Activated naive CD8-positive, alpha-beta T cell (primary cell): ENCODE measurements around the gene AGAP2.
"Not testable (repeated sequence)": the region's sequence is repeated elsewhere in the genome, so short reads cannot be mapped to it uniquely, and the experiment has no call there.

Experiments
- H3K27ac Mint-ChIP-seq: one replicate; pipeline ENCODE4 v1.8.0; 2021; ENCODE audit warnings: mixed read lengths
- H3K27me3 Mint-ChIP-seq: one replicate; pipeline ENCODE4 v1.8.0; 2021; ENCODE audit warnings: mixed read lengths
- H3K36me3 Mint-ChIP-seq: one replicate; pipeline ENCODE4 v1.8.0; 2021; ENCODE audit warnings: mixed read lengths
- H3K4me1 Mint-ChIP-seq: one replicate; pipeline ENCODE4 v1.8.0; 2021; ENCODE audit warnings: low read depth, mixed read lengths
- H3K4me3 Mint-ChIP-seq: one replicate; pipeline ENCODE4 v1.8.0; 2021; ENCODE audit warnings: mild to moderate bottlenecking, mixed read lengths
- H3K9me3 Mint-ChIP-seq: one replicate; pipeline ENCODE4 v1.8.0; 2021; ENCODE audit warnings: low read depth, mixed read lengths

The AGAP2 gene

DNA sequence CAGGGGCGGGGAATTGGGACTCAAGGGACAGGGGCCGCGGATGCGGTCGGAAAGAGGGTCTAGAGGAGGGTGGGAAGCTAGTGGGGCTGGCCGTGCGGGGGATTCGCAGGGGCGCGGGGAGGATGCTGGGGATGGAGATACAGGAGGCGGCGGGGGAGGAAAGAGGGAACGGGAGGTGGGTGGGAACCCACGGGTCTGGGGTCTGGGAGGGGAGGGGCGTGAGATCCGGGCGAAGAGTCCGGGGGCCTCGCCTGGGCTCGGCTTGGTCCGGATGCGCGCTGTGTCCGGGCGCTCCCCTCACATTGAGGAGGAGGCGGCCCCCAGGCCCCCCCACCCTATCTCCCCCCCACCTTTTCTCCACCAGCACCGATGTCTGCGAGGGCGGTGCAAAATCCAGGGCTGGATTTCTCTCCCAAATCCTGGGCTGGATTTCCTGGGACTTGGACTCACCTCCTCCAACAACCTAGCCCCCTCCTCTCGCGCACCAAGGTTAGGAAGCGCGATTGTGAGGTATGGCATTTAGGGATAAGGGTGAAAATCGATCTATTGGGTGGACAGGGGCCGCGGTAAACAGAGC, at the start of gene AGAP2:
Gene AGAP2 (minus strand): TSS at position 82 of the 577 bp plus-strand sequence. CDS start 496 bp downstream, outside the sequence.
- Mint-ChIP-seq H3K27ac (peak within 1 kb of the TSS; percentile 69), H3K27me3 (no peaks in the 10 kb centered on the region), H3K4me1 (peaks cover 48% of the 10 kb centered on the region), H3K4me3 (peak within 1 kb of the TSS; percentile 79), H3K9me3 (no peaks in the 10 kb centered on the region), H3K36me3 (peaks cover 5% of the 10 kb centered on the region)

DNA sequence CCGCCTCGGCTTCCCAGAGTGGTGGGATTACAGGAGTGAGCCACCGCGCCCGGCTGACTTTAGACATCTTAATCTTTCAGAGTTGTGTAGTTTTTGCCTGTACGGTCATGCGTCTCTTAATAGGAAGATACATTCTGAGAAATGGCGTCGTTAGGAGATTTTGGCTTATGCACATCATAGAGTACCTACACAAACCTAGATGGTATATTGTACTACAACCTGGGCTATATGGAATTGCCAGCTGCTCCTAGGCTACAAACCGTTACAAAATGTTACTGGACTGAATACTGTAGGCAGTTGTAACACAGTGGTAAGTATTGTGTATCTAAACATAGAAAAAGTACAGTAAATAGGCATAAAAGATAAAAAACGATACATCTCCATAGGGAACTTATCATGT, 45.3 kb upstream of the AGAP2 start:
- peak overlapping the region; percentile 72 for H3K27ac Mint-ChIP-seq
- peaks cover 2% of the 10 kb centered on the region for H3K36me3 Mint-ChIP-seq
- H3K4me3 Mint-ChIP-seq = peak overlapping the region; percentile 80
- no peaks in the 10 kb centered on the region for H3K27me3 Mint-ChIP-seq
- H3K9me3 Mint-ChIP-seq = no peaks in the 10 kb centered on the region
- H3K4me1 Mint-ChIP-seq = peaks cover 40% of the 10 kb centered on the region

- Mint-ChIP-seq H3K4me3 (peak overlapping the region; percentile 99), H3K36me3 (peaks cover 2% of the 10 kb centered on the region), H3K4me1 (peaks cover 38% of the 10 kb centered on the region), H3K27ac (peak overlapping the region; percentile 99), H3K27me3 (no peaks in the 10 kb centered on the region), H3K9me3 (no peaks in the 10 kb centered on the region)
Measured at GRCh38 chr12:57783466-57783801, 44.9 kb upstream of the AGAP2 start.

DNA sequence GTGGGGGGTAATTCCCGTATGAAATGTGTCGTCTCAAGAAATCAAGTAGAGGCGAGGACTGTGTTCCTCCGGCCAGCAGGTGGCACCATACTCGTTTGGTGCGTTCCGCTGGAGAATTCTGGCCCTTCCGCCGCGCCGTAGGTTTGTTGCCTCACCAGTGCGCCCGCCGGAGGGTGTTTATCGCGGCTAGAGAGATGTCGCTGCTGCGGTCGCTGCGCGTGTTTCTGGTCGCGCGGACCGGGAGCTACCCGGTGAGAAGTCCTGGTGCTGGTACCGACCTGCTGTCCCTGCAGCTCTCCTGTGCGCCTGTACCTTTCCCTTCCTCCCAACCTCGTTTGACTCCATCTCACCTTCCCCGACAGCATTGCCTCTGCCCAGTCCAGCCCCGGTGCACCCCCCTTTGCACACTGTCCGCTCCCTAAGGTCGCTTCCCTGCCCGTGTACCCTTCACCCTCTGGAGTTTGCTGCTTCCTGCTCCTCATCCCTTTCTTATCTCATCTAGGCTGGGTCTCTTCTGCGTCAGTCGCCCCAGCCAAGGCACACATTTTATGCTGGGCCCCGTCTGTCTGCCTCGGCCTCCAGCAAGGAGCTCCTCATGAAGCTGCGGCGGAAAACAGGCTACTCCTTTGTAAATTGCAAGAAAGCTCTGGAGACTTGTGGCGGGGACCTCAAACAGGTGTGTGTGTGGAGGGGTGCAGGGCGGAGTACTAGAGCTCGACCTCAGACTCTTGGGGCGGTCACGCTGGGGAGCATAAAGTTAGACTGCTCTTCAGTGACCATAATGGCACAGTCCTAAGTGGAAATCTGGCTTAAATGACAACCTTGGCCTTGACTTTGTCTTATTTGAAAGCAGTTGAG, 44.3 kb upstream of the AGAP2 start, which contains the start of gene TSFM:
Gene TSFM (plus strand): TSS at position 180 of the 858 bp plus-strand sequence. CDS start 15 bp downstream, at position 195.
- H3K36me3 Mint-ChIP-seq = peaks cover 4% of the 10 kb centered on the region
- H3K4me1 Mint-ChIP-seq = peaks cover 38% of the 10 kb centered on the region
- H3K9me3 Mint-ChIP-seq = no peaks in the 10 kb centered on the region
- no peaks in the 10 kb centered on the region for H3K27me3 Mint-ChIP-seq
- H3K4me3 Mint-ChIP-seq = peak within 1 kb of the TSS; percentile 99
- peak within 1 kb of the TSS; percentile 99 for H3K27ac Mint-ChIP-seq

- H3K4me1 Mint-ChIP-seq = peaks cover 38% of the 10 kb centered on the region
- H3K9me3 Mint-ChIP-seq = no peaks in the 10 kb centered on the region
- H3K4me3 Mint-ChIP-seq = peak overlapping the region; percentile 99
- no peaks in the 10 kb centered on the region for H3K27me3 Mint-ChIP-seq
- peaks cover 4% of the 10 kb centered on the region for H3K36me3 Mint-ChIP-seq
- H3K27ac Mint-ChIP-seq = peak overlapping the region; percentile 99
Measured at GRCh38 chr12:57782243-57782607, 43.7 kb upstream of the AGAP2 start.

- Mint-ChIP-seq H3K4me3 (peak overlapping the region; percentile 99), H3K36me3 (peaks cover 4% of the 10 kb centered on the region), H3K27ac (peak overlapping the region; percentile 99), H3K9me3 (no peaks in the 10 kb centered on the region), H3K4me1 (peaks cover 38% of the 10 kb centered on the region), H3K27me3 (no peaks in the 10 kb centered on the region)
Measured at GRCh38 chr12:57781801-57782200, 43.3 kb upstream of the AGAP2 start.

DNA sequence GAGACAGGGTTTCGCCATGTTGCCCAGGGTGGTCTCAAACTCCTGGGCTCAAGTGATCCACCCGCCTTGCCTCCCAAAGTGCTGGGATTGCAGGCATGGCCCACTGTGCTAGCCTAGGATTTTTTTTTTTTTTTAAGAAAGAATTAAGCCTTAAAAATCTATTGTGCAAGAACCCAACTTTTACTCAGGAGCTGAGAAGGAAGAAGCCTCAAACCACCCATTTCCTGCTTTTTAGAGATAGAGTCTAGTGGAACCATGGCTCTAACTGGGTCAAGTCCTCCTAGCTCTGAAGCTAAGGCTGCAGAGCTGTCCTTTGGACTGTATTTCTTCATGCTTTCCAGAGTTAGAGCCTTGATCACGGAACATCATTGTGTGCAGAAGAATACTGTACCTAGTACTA, 42.7 kb upstream of the AGAP2 start:
- H3K36me3 Mint-ChIP-seq = peaks cover 4% of the 10 kb centered on the region
- H3K27me3 Mint-ChIP-seq = no peaks in the 10 kb centered on the region
- H3K4me3 Mint-ChIP-seq = no peak overlapping the region
- H3K9me3 Mint-ChIP-seq = no peaks in the 10 kb centered on the region
- H3K27ac Mint-ChIP-seq = peak overlapping the region; percentile 99
- peaks cover 38% of the 10 kb centered on the region for H3K4me1 Mint-ChIP-seq

- H3K4me1 Mint-ChIP-seq = peaks cover 37% of the 10 kb centered on the region
- no peaks in the 10 kb centered on the region for H3K27me3 Mint-ChIP-seq
- peak overlapping the region; percentile 64 for H3K27ac Mint-ChIP-seq
- H3K36me3 Mint-ChIP-seq = peaks cover 4% of the 10 kb centered on the region
- no peaks in the 10 kb centered on the region for H3K9me3 Mint-ChIP-seq
- H3K4me3 Mint-ChIP-seq = no peak overlapping the region
Measured at GRCh38 chr12:57780284-57780897, 41.8 kb upstream of the AGAP2 start.

DNA sequence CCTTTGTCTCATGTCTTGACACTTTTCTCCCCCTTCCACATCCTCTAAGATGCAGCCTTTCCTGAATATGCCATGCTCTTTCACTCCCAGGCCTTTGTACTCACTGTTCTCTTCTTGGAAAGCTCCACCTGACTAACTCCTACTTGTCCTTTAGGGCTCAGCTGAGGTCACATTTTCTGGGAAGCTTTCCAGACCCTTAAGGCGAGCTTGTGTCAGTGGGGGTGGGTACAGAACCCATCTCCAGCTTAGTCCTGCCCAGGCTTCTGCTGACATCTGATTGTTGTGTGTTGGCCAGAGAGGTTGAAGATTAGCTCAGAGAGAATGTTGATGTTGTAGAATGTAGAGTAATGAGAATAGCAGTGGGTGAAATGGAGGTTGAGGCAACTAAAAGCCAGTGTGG, 41.2 kb upstream of the AGAP2 start:
- no peaks in the 10 kb centered on the region for H3K9me3 Mint-ChIP-seq
- no peak overlapping the region for H3K4me3 Mint-ChIP-seq
- no peak overlapping the region for H3K27ac Mint-ChIP-seq
- no peaks in the 10 kb centered on the region for H3K27me3 Mint-ChIP-seq
- H3K36me3 Mint-ChIP-seq = peaks cover 4% of the 10 kb centered on the region
- peaks cover 37% of the 10 kb centered on the region for H3K4me1 Mint-ChIP-seq

DNA sequence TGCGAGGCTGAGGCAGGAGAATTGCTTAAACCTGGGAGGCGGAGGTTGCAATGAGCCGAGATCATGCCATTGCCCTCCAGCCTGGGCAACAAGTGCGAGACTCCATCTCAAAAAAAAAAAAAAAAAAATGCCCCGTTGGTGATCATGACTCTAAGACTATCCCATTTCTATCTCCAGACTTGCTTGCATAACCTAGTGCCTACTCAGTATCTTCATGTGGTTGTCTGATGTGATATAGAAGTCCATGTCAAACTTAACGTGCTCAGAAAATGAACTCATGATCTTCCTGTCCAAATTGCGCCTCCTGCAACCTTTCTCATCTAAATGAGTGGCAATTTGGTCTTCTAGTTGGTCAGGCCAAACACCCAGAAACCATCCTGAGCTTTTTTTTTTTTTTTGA, 39.4 kb upstream of the AGAP2 start:
- Mint-ChIP-seq H3K27ac (no peak overlapping the region), H3K36me3 (peaks cover 2% of the 10 kb centered on the region), H3K4me3 (no peak overlapping the region), H3K27me3 (no peaks in the 10 kb centered on the region), H3K9me3 (no peaks in the 10 kb centered on the region), H3K4me1 (peaks cover 33% of the 10 kb centered on the region)

DNA sequence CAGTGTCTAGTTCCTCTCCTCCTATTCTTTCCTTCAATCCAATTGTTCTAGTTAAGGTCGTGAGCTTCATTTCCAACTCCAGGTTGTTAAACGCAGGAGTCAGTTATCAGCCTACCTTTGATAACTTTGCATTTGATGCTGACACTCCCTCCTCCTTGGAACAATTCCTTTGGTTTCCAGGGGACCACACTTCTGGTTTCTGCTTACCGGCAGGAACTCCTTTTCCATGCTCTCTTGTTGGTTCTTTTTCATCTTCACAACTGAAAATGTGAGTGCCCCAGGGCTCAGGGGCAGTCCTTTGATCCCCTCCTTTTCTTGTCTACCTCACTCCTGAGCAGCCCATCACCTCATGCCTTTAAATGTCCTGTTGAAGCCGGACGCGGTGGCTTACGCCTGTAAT, 38.8 kb upstream of the AGAP2 start:
- peaks cover 29% of the 10 kb centered on the region for H3K4me1 Mint-ChIP-seq
- peaks cover 2% of the 10 kb centered on the region for H3K36me3 Mint-ChIP-seq
- no peak overlapping the region for H3K27ac Mint-ChIP-seq
- H3K27me3 Mint-ChIP-seq = no peaks in the 10 kb centered on the region
- no peaks in the 10 kb centered on the region for H3K9me3 Mint-ChIP-seq
- H3K4me3 Mint-ChIP-seq = no peak overlapping the region

- Mint-ChIP-seq H3K36me3 (peaks cover 2% of the 10 kb centered on the region), H3K27me3 (no peaks in the 10 kb centered on the region), H3K4me3 (no peak overlapping the region), H3K9me3 (no peaks in the 10 kb centered on the region), H3K4me1 (peaks cover 23% of the 10 kb centered on the region), H3K27ac (no peak overlapping the region)
Measured at GRCh38 chr12:57776247-57776587, 37.7 kb upstream of the AGAP2 start.

DNA sequence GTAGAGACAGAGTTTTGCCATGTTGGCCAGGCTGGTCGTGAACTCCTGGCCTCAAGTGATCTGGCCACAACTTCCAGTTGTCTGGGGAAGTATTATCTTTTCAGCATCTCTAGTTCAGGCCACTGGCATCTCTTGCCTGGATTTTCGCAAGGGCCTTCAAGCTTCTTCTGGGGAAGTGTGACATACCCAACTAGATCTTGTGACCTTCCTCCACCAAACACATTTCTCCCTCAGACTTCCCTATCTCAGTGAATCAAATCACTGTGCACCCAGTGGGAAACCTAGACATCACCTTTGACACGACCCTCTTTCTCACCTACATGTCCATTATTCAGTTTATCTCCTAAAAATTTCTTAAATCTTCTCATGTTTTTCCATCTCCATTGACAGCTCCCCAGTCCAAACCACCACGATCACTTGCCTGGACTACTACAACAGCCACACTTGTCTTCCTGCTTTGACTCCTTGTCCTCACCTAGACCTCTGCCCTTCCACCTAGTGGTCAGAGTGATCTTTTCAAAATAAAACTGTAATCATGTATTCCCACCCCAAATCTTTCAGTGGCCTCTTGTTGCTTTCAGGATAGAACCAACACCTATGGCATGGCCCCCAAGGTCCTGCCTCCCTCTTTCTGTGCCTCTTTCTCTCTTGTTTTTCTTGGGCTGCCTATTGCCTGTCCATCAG, 37.2 kb upstream of the AGAP2 start:
- Mint-ChIP-seq H3K9me3 (no peaks in the 10 kb centered on the region), H3K36me3 (peaks cover 2% of the 10 kb centered on the region), H3K27me3 (no peaks in the 10 kb centered on the region), H3K4me3 (no peak overlapping the region), H3K4me1 (peaks cover 21% of the 10 kb centered on the region), H3K27ac (no peak overlapping the region)

DNA sequence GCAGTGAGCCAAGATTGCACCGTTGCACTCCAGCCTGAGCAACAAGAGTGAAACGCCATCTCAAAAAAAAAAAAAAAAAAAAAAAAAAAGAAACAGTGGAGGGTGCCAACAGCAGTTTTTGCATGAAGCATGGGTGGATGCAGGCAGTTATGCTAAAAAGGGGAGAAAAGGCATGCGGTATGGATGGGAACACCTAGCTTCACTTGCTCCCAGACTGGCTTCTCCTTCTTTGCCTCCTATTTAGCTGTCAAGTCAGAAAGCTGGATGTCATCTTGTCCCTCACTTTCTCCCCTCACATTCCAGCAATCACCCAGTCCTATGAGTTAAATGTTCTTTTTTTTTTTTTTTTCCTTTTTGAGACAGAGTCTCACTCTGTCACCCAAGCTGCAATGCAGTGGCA, 36.5 kb upstream of the AGAP2 start:
- Mint-ChIP-seq H3K4me1 (peaks cover 20% of the 10 kb centered on the region), H3K27me3 (no peaks in the 10 kb centered on the region), H3K4me3 (no peak overlapping the region), H3K36me3 (peaks cover 6% of the 10 kb centered on the region), H3K27ac (no peak overlapping the region), H3K9me3 (no peaks in the 10 kb centered on the region)

DNA sequence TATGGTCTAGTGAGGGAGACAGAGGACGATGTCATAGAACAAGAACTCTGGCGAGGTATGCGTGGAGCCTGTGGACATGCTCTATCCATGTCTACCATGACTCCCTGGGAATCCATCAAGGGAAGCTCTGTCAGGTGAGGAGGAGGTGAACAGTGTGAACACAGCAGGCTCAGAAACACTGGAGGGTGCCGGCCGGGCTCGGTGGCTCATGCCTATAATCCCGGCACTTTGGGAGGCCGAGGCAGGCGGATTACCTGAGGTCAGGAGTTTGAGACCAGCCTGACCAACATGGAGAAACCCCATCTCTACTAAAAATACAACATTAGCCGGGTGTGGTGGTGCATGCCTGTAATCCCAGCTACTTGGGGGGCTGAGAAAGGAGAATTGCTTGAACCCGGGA, 36.1 kb upstream of the AGAP2 start:
- H3K27me3 Mint-ChIP-seq, H3K4me3 Mint-ChIP-seq: not testable (repeated sequence)

More for the DNA sequence above, 36.1 kb upstream of the AGAP2 start:
- peaks cover 21% of the 10 kb centered on the region for H3K4me1 Mint-ChIP-seq
- H3K9me3 Mint-ChIP-seq, H3K27ac Mint-ChIP-seq, H3K36me3 Mint-ChIP-seq: not testable (repeated sequence)
